HepG2 (cell line): ENCODE results near the gene MFSD2A. TPM values are rescaled to one million over a fixed set of nuclear protein-coding genes. Genes with fewer than 3 reads are reported as not detected.

ENCODE experiments used
- ATAC-seq: fragments of 200-7000 bp; cut with Tn5 transposase; 3 replicates; pipeline ENCODE4 v1.9.1; 2020; ENCODE audit warnings: mild to moderate bottlenecking, moderate library complexity
- BruUV-seq: library from RNA; stranded (reverse); fragments of 400-500 nt; replicated peaks from 2 replicates; lab custom pipeline; 2021; lab: Mats Ljungman, UMichigan
- CTCF ChIA-PET: fragments of 300-600 bp; formaldehyde crosslinking; extraction: SDS; loops from one replicate; lab custom pipeline; 2021; ENCODE audit warnings: low total read pairs, inconsistent platforms, low intra/inter-chr PET ratio; lab: Yijun Ruan, JAX
- POLR2A ChIA-PET: fragments of 350-600 bp; sonication (Branson Sonifier 250); formaldehyde crosslinking; loops from one replicate; lab custom pipeline; 2020; ENCODE audit warnings: antibody characterized with exemption, inconsistent platforms; lab: Yijun Ruan, JAX
- DNase-seq: peaks from one replicate; pipeline ENCODE4 v3.0.0-alpha.2; 2015; ENCODE audit warnings: low spot score
- FAIRE-seq: peaks from 3 replicates; lab custom pipeline; 2011; peaks lifted over from hg19 to GRCh38; lab: Jason Lieb, UNC
- H2AFZ ChIP-seq: one replicate; pipeline ENCODE4 v1.6.1; 2011; ENCODE audit warnings: low read length, inconsistent platforms
- H3K27ac ChIP-seq: fragments of 300-600 bp; 3 replicates; pipeline ENCODE4 v1.8.0; 2011; ENCODE audit warnings: mixed run types, mild to moderate bottlenecking, mixed read lengths, low read length, inconsistent platforms; ENCODE audit not compliant: insufficient read depth; ENCODE audit errors: extremely low read length
- H3K27me3 ChIP-seq, 2 experiments: fragments of 200-600 bp in 1 of 2; 2 replicates in 1 of 2; 3 replicates in 1 of 2; pipeline versions ENCODE4 v1.6.0 to v1.8.0; 2011; ENCODE audit warnings: low read length in 2 of 2, mild to moderate bottlenecking in 2 of 2, moderate library complexity in 2 of 2, inconsistent platforms in 1 of 2; ENCODE audit not compliant: insufficient read depth in 2 of 2, control insufficient read depth in 1 of 2
- H3K36me3 ChIP-seq, 2 experiments: fragments of 200-600 bp in 1 of 2; replicated peaks in 1 of 2; 2 replicates in 1 of 2; 3 replicates in 1 of 2; pipeline versions ENCODE4 v1.5.1 to v1.8.0; 2011; ENCODE audit warnings: low read length in 2 of 2, inconsistent platforms in 1 of 2; ENCODE audit not compliant: insufficient read depth in 2 of 2, control insufficient read depth in 1 of 2
- H3K4me1 ChIP-seq: 2 replicates; pipeline ENCODE4 v1.5.1; 2012; ENCODE audit warnings: low read length, inconsistent platforms; ENCODE audit not compliant: insufficient read depth
- H3K4me2 ChIP-seq: 2 replicates; pipeline ENCODE4 v1.6.0; 2011; ENCODE audit warnings: low read depth, low read length, inconsistent platforms
- H3K4me3 ChIP-seq, 3 experiments: fragments of 200-600 bp in 1 of 3; sonication (generic), shearing (Covaris generic) in 1 of 3; replicated peaks in 1 of 3; 2 replicates each; pipeline ENCODE4 v1.5.1; 2011 to 2016; ENCODE audit warnings: low read length in 3 of 3, inconsistent platforms in 2 of 3, low read depth in 2 of 3, mild to moderate bottlenecking in 2 of 3, control low read depth in 1 of 3, mixed read lengths in 1 of 3; ENCODE audit not compliant: insufficient read depth in 1 of 3
- H3K79me2 ChIP-seq: one replicate; pipeline ENCODE4 v1.6.1; 2011; ENCODE audit warnings: low read length, inconsistent platforms; ENCODE audit not compliant: insufficient read depth
- H3K9ac ChIP-seq: 2 replicates; pipeline ENCODE4 v1.6.0; 2011; ENCODE audit warnings: mild to moderate bottlenecking, low read depth, low read length, inconsistent platforms; ENCODE audit not compliant: insufficient read depth
- H3K9me3 ChIP-seq: 2 replicates; pipeline ENCODE4 v1.5.1; 2012; ENCODE audit warnings: mild to moderate bottlenecking, low read length
- H4K20me1 ChIP-seq: 2 replicates; pipeline ENCODE4 v1.6.0; 2011; ENCODE audit warnings: inconsistent platforms, mild to moderate bottlenecking, low read length, moderate library complexity; ENCODE audit not compliant: insufficient read depth
- BCLAF1 ChIP-seq: fragments of 450-650 bp; IDR thresholded peaks from 2 replicates; pipeline ENCODE4 v1.6.1; 2017; ENCODE audit warnings: mild to moderate bottlenecking
- CBFB ChIP-seq: sonication (generic); formaldehyde crosslinking; IDR thresholded peaks from 2 replicates; pipeline ENCODE4 v1.4.0; 2020; ENCODE audit warnings: missing genetic modification reagents
- SRY ChIP-seq: sonication (generic); formaldehyde crosslinking; IDR thresholded peaks from 2 replicates; pipeline ENCODE4 v1.8.0; 2022; ENCODE audit warnings: mild to moderate bottlenecking, missing genetic modification reagents
- TBL1XR1 ChIP-seq: fragments of 150-350 bp; IDR thresholded peaks from 2 replicates; pipeline ENCODE4 v1.6.1; 2014; ENCODE audit warnings: borderline replicate concordance, low read length; ENCODE audit not compliant: partially characterized antibody
- ZNF276 ChIP-seq: sonication (generic); formaldehyde crosslinking; IDR thresholded peaks from 2 replicates; pipeline ENCODE4 v1.4.0; 2020; ENCODE audit warnings: mild to moderate bottlenecking, low read depth, missing genetic modification reagents
- ZNF687 ChIP-seq: sonication (generic); formaldehyde crosslinking; IDR thresholded peaks from 2 replicates; pipeline ENCODE4 v1.5.1; 2020; ENCODE audit warnings: mild to moderate bottlenecking, missing genetic modification reagents, moderate library complexity
- ZNF710 ChIP-seq: sonication (generic); formaldehyde crosslinking; IDR thresholded peaks from 2 replicates; pipeline ENCODE4 v1.5.0; 2020; ENCODE audit warnings: mild to moderate bottlenecking, missing genetic modification reagents, borderline replicate concordance
- ZSCAN20 ChIP-seq: sonication (generic); formaldehyde crosslinking; IDR thresholded peaks from 2 replicates; pipeline ENCODE4 v1.4.0; 2020; ENCODE audit warnings: missing genetic modification reagents, mild to moderate bottlenecking, borderline replicate concordance
- WGBS: methylation state at CpG from one replicate; pipeline ENCODE4 v1.1.6; 2017; ENCODE audit warnings: low lambda C conversion rate; 5-methylcytosine and 5-hydroxymethylcytosine counted together
- in situ Hi-C: cut with HindIII; loops from 2 replicates; pipeline ENCODE4 v1.10.0; 2017; ENCODE audit warnings: low pct_unique_long_range_greater_than_20kb; ENCODE audit not compliant: extremely low pct_ligation_motif_present
- intact Hi-C: fragments of 100-400 bp; cut with micrococcal nuclease; formaldehyde crosslinking; loops from one replicate; pipeline ENCODE4 v1.10.0; 2022; ENCODE audit not compliant: unreplicated experiment
- polyA plus RNA-seq, 8 experiments: library from polyadenylated mRNA; depleted of rRNA in 3 of 8; stranded (reverse) in 7 of 8; unstranded in 1 of 8; fragments of >200 nt; fragmentation: Illumina TruSeq in 4 of 8; extraction: Trizol in 4 of 8; gene quantifications; 2 replicates each; pipeline versions ENCODE4 v1.2.1 to v1.2.3, GENCODE V29; 2011 to 2016; ENCODE audit warnings: low read depth in 4 of 8, missing spikeins in 1 of 8, mixed read lengths in 1 of 8; ENCODE audit not compliant: insufficient read depth in 1 of 8
- total RNA-seq, 5 experiments: library from RNA; depleted of rRNA; stranded (reverse); fragments of >200 nt; fragmentation: Illumina TruSeq; extraction: Trizol; gene quantifications; 2 replicates each; pipeline ENCODE4 v1.2.3, GENCODE V29; 2016; ENCODE audit warnings: low read depth in 1 of 5

Gene MFSD2A
- total and polyA plus RNA-seq, 2 of the 13 experiments (the other 11 are each of a cell fraction or from before 2014, with no cell fraction given), result 0.08 TPM; not detected in 1

GRCh38 chr1:39955547-39956539 lies 898 bp downstream of the MFSD2A start:
- H3K79me2 ChIP-seq, result no peaks in the 10 kb centered on the region
- no peak for DNase-seq
- no TSS peak for BruUV-seq
- H2AFZ ChIP-seq, result no peak overlapping the region
- in situ Hi-C loops (no loop called here), intact Hi-C loops (no loop called here)
- no peak for FAIRE-seq
- peak overlapping the region; percentile 65 for H3K4me2 ChIP-seq
- no peak overlapping the region for H3K9ac ChIP-seq
- peak overlapping the region; percentile 5 to 59 (median 29); a peak in 4 of 6 replicates for H3K4me3 ChIP-seq
- H3K36me3 ChIP-seq, result no peaks in the 10 kb centered on the region
- ChIA-PET CTCF (no interaction called here), POLR2A (no interaction called here)
- peaks cover 18% of the 10 kb centered on the region for H3K4me1 ChIP-seq
- no peak overlapping the region for H3K27ac ChIP-seq
- ATAC-seq, result no peak; the same call in 2 of the 3 replicates
- peaks cover 8 to 39% of the 10 kb centered on the region in 2 experiments for H3K27me3 ChIP-seq
- 9% methylated on average over 17 of the region's 36 CpGs for WGBS
- no peaks in the 10 kb centered on the region for H3K9me3 ChIP-seq
- H4K20me1 ChIP-seq, result peaks cover 7% of the 10 kb centered on the region; the same call in 1 of the 2 replicates
- TF ChIP-seq ZNF710 (CRISPR knock-in tag), result peak; percentile 7; the same call in 1 of the 2 replicates
- TF ChIP-seq ZNF276 (CRISPR knock-in tag), result no peak
- no peak for TF ChIP-seq BCLAF1
- TF ChIP-seq TBL1XR1, result no peak
- TF ChIP-seq SRY (CRISPR knock-in tag), result no peak
- no peak for TF ChIP-seq ZSCAN20
- no peak for TF ChIP-seq ZNF687 (CRISPR knock-in tag)
- TF ChIP-seq CBFB (CRISPR knock-in tag), result no peak
